HepG2 (cell line): ENCODE data around the gene HPS6. TPM values are rescaled to one million over a fixed set of nuclear protein-coding genes. Genes with fewer than 3 reads are reported as not detected.

ENCODE experiments used
- EHMT2 ChIP-seq: fragments of 200-600 bp; sonication (generic); IDR thresholded peaks from 2 replicates; pipeline ENCODE4 v1.7.0; 2017; ENCODE audit warnings: antibody characterized with exemption, low read depth, low read length, borderline replicate concordance
- ELF1 ChIP-seq: sonication (generic); formaldehyde crosslinking; IDR thresholded peaks from 2 replicates; pipeline ENCODE4 v1.4.0; 2020; ENCODE audit warnings: missing genetic modification reagents
- ERF ChIP-seq: IDR thresholded peaks from 2 replicates; pipeline ENCODE4 v1.6.1; 2018; ENCODE audit warnings: missing biosample characterization, missing genetic modification reagents
- GABPB1 ChIP-seq: IDR thresholded peaks from 2 replicates; pipeline ENCODE4 v1.6.1; 2016; ENCODE audit warnings: mild to moderate bottlenecking, missing genetic modification reagents, moderate library complexity, missing compliant biosample characterization
- HNRNPH1 ChIP-seq: fragments of 200-400 bp; formaldehyde crosslinking; optimal IDR thresholded peaks from 2 replicates; pipeline ENCODE3; 2017; ENCODE audit warnings: mild to moderate bottlenecking, low read depth, low read length
- HNRNPL ChIP-seq: fragments of 200-400 bp; formaldehyde crosslinking; IDR thresholded peaks from 2 replicates; pipeline ENCODE4 v1.6.1; 2017; ENCODE audit warnings: mild to moderate bottlenecking, low read depth, low read length
- IKZF1 ChIP-seq: fragments of 450-650 bp; IDR thresholded peaks from 2 replicates; pipeline ENCODE4 v1.7.1; 2016
- MYC ChIP-seq: sonication (generic); formaldehyde crosslinking; IDR thresholded peaks from 2 replicates; pipeline ENCODE4 v1.9.0; 2021; ENCODE audit warnings: missing genetic modification reagents, borderline replicate concordance
- NONO ChIP-seq, 2 experiments: fragments of 450-650 bp in 1 of 2; sonication (generic) in 1 of 2; formaldehyde crosslinking in 1 of 2; IDR thresholded peaks in 1 of 2; conservative IDR thresholded peaks in 1 of 2; 2 replicates each; pipeline versions ENCODE4 v1.6.1 to v1.8.0; 2017 to 2022; ENCODE audit warnings: mild to moderate bottlenecking in 1 of 2, missing genetic modification reagents in 1 of 2, moderate library complexity in 1 of 2
- RBFOX2 ChIP-seq: fragments of 200-400 bp; formaldehyde crosslinking; IDR thresholded peaks from 2 replicates; pipeline ENCODE4 v1.6.1; 2017; ENCODE audit warnings: low read depth, mild to moderate bottlenecking, low read length
- SOX13 ChIP-seq, 3 experiments: fragments of 450-650 bp in 1 of 3; sonication (generic) in 1 of 3; formaldehyde crosslinking in 1 of 3; IDR thresholded peaks in 2 of 3; conservative IDR thresholded peaks in 1 of 3; 2 replicates each; pipeline versions ENCODE4 v1.5.0 to v1.6.1; 2016 to 2020; ENCODE audit warnings: antibody characterized with exemption in 1 of 3, mild to moderate bottlenecking in 1 of 3, missing compliant biosample characterization in 1 of 3, missing genetic modification reagents in 1 of 3, moderate library complexity in 1 of 3
- SP1 ChIP-seq, 2 experiments: fragments of 450-650 bp in 1 of 2; sonication (generic) in 1 of 2; formaldehyde crosslinking in 1 of 2; IDR thresholded peaks; 2 replicates each; pipeline versions ENCODE4 v1.4.0 to v1.6.1; 2016 to 2020; ENCODE audit warnings: missing genetic modification reagents in 1 of 2
- THAP11 ChIP-seq: IDR thresholded peaks from 2 replicates; pipeline ENCODE4 v1.6.1; 2016; ENCODE audit warnings: missing biosample characterization, missing genetic modification reagents
- ZFY ChIP-seq: sonication (generic); formaldehyde crosslinking; IDR thresholded peaks from 2 replicates; pipeline ENCODE4 v1.4.0; 2020; ENCODE audit warnings: missing genetic modification reagents
- ZMYM3 ChIP-seq: sonication (generic); formaldehyde crosslinking; IDR thresholded peaks from 2 replicates; pipeline ENCODE4 v1.5.1; 2020; ENCODE audit warnings: mild to moderate bottlenecking, missing genetic modification reagents
- ZNF124 ChIP-seq: sonication (generic); formaldehyde crosslinking; IDR thresholded peaks from 2 replicates; pipeline ENCODE4 v1.4.0; 2020; ENCODE audit warnings: missing genetic modification reagents
- ZNF557 ChIP-seq: sonication (generic); formaldehyde crosslinking; IDR thresholded peaks from 2 replicates; pipeline ENCODE4 v1.4.0; 2020; ENCODE audit warnings: missing genetic modification reagents
- ZNF660 ChIP-seq: sonication (generic); formaldehyde crosslinking; IDR thresholded peaks from 2 replicates; pipeline ENCODE4 v1.5.1; 2020; ENCODE audit warnings: mild to moderate bottlenecking, low read depth, missing genetic modification reagents, borderline replicate concordance
- ZNF749 ChIP-seq: sonication (generic); formaldehyde crosslinking; IDR thresholded peaks from 2 replicates; pipeline ENCODE4 v1.8.0; 2022; ENCODE audit warnings: mild to moderate bottlenecking, missing genetic modification reagents, moderate library complexity, borderline replicate concordance
- ZSCAN20 ChIP-seq: sonication (generic); formaldehyde crosslinking; IDR thresholded peaks from 2 replicates; pipeline ENCODE4 v1.4.0; 2020; ENCODE audit warnings: missing genetic modification reagents, mild to moderate bottlenecking, borderline replicate concordance
- polyA plus RNA-seq, 8 experiments: library from polyadenylated mRNA; depleted of rRNA in 3 of 8; stranded (reverse) in 7 of 8; unstranded in 1 of 8; fragments of >200 nt; fragmentation: Illumina TruSeq in 4 of 8; extraction: Trizol in 4 of 8; gene quantifications; 2 replicates each; pipeline versions ENCODE4 v1.2.1 to v1.2.3, GENCODE V29; 2011 to 2016; ENCODE audit warnings: low read depth in 4 of 8, missing spikeins in 1 of 8, mixed read lengths in 1 of 8; ENCODE audit not compliant: insufficient read depth in 1 of 8
- total RNA-seq, 5 experiments: library from RNA; depleted of rRNA; stranded (reverse); fragments of >200 nt; fragmentation: Illumina TruSeq; extraction: Trizol; gene quantifications; 2 replicates each; pipeline ENCODE4 v1.2.3, GENCODE V29; 2016; ENCODE audit warnings: low read depth in 1 of 5
- TF ChIP-seq, protein P1 (sequence below): sonication (generic); formaldehyde crosslinking; conservative IDR thresholded peaks from 2 replicates; pipeline ENCODE4 v1.8.1; 2023; ENCODE audit warnings: missing genetic modification reagents
- TF ChIP-seq, protein P2 (sequence below): sonication (generic); formaldehyde crosslinking; IDR thresholded peaks from 2 replicates; pipeline ENCODE4 v1.4.0; 2020; ENCODE audit warnings: missing genetic modification reagents, borderline replicate concordance
- TF ChIP-seq, protein P3 (sequence below): IDR thresholded peaks from 2 replicates; pipeline ENCODE4 v1.6.1; 2016; ENCODE audit warnings: low read depth, borderline replicate concordance
- TF ChIP-seq, protein P4 (sequence below): IDR thresholded peaks from 2 replicates; pipeline ENCODE4 v1.6.1; 2016; ENCODE audit warnings: missing genetic modification reagents, missing compliant biosample characterization

The HPS6 gene
- total and polyA plus RNA-seq, 2 of the 13 experiments (the other 11 are each of a cell fraction or from before 2014, with no cell fraction given): 2.9 to 14.9 TPM

DNA sequence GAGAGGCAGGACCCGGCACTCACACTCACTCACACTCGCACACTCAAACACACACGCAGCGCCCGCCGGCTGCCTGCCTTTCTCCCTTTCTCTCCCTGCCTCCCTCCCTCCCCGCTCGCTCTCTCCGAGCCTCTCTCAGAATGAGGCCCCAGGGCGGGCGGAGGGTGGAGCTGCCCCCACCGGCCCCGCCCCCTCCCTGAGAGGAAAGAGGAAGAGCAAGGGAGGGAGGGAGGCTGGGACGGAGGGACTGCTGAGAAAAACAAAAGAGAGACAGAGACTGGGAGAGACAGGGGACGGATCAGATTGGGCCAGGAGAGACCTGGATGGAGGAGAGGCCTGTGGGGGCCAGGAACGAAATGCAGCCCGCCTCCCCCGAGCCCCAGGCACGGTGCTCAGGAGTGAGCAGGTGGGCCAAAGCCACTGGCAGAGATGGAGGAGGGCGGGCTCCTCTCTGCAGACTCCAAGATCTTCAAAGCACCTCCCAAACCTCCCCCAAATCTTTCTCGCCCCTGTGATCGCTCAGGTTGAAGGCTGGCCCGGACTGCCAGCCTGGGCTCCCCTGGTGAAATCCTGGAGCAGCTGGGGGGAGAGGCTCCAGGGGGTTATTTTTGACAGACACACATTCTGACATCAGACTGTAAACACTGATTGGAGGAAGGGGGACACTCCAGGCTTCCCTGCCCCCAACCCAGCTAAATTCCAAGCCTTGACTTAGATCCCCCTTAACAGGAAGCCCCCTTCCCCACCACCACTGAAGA, 49.9 kb downstream of the HPS6 start (continued):
- TF ChIP-seq ZMYM3 (CRISPR knock-in tag): peak; percentile 34; the same call in 1 of the 2 replicates
- peak; percentile 66 for TF ChIP-seq ELF1 (CRISPR knock-in tag)
- TF ChIP-seq HNRNPH1: peak; percentile 78
- no peak for TF ChIP-seq NONO (IDR thresholded peaks at IDR 0.05)
- TF ChIP-seq NONO (CRISPR knock-in tag; conservative IDR thresholded peaks at IDR 0.05): 0 out of 2 replicates have a peak, but pooled peaks have one; percentile 41
- TF ChIP-seq, protein P1, sequence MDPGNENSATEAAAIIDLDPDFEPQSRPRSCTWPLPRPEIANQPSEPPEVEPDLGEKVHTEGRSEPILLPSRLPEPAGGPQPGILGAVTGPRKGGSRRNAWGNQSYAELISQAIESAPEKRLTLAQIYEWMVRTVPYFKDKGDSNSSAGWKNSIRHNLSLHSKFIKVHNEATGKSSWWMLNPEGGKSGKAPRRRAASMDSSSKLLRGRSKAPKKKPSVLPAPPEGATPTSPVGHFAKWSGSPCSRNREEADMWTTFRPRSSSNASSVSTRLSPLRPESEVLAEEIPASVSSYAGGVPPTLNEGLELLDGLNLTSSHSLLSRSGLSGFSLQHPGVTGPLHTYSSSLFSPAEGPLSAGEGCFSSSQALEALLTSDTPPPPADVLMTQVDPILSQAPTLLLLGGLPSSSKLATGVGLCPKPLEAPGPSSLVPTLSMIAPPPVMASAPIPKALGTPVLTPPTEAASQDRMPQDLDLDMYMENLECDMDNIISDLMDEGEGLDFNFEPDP: no peak
- no peak for TF ChIP-seq SOX13 (IDR thresholded peaks at IDR 0.05)
- TF ChIP-seq SOX13 (CRISPR knock-in tag; conservative IDR thresholded peaks at IDR 0.05 in 1 of 2, IDR thresholded peaks at IDR 0.05 in 1 of 2): peak in 1 of 2 experiments; percentile 42; a peak in 2 of 4 replicates
- TF ChIP-seq SP1 (IDR thresholded peaks at IDR 0.05): no peak
- TF ChIP-seq SP1 (CRISPR knock-in tag; IDR thresholded peaks at IDR 0.05): peak; percentile 71; the same call in 1 of the 2 replicates
- no peak; the same call in 1 of the 2 replicates for TF ChIP-seq ZFY (CRISPR knock-in tag)
- TF ChIP-seq HNRNPL: no peak
- TF ChIP-seq, protein P2, sequence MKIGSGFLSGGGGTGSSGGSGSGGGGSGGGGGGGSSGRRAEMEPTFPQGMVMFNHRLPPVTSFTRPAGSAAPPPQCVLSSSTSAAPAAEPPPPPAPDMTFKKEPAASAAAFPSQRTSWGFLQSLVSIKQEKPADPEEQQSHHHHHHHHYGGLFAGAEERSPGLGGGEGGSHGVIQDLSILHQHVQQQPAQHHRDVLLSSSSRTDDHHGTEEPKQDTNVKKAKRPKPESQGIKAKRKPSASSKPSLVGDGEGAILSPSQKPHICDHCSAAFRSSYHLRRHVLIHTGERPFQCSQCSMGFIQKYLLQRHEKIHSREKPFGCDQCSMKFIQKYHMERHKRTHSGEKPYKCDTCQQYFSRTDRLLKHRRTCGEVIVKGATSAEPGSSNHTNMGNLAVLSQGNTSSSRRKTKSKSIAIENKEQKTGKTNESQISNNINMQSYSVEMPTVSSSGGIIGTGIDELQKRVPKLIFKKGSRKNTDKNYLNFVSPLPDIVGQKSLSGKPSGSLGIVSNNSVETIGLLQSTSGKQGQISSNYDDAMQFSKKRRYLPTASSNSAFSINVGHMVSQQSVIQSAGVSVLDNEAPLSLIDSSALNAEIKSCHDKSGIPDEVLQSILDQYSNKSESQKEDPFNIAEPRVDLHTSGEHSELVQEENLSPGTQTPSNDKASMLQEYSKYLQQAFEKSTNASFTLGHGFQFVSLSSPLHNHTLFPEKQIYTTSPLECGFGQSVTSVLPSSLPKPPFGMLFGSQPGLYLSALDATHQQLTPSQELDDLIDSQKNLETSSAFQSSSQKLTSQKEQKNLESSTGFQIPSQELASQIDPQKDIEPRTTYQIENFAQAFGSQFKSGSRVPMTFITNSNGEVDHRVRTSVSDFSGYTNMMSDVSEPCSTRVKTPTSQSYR: 0 out of 2 replicates have a peak, but pooled peaks have one; percentile 55
- peak; percentile 44; the same call in 1 of the 2 replicates for TF ChIP-seq GABPB1
- TF ChIP-seq ZNF557 (CRISPR knock-in tag): no peak
- TF ChIP-seq ZSCAN20 (CRISPR knock-in tag): no peak
- TF ChIP-seq ERF: peak; percentile 38
- 0 out of 2 replicates have a peak, but pooled peaks have one; percentile 22 for TF ChIP-seq ZNF124 (CRISPR knock-in tag)
- TF ChIP-seq, protein P3, sequence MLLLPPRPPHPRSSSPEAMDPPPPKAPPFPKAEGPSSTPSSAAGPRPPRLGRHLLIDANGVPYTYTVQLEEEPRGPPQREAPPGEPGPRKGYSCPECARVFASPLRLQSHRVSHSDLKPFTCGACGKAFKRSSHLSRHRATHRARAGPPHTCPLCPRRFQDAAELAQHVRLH (CRISPR knock-in tag): 0 out of 2 replicates have a peak, but pooled peaks have one; percentile 20
- TF ChIP-seq, protein P4, sequence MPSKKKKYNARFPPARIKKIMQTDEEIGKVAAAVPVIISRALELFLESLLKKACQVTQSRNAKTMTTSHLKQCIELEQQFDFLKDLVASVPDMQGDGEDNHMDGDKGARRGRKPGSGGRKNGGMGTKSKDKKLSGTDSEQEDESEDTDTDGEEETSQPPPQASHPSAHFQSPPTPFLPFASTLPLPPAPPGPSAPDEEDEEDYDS: peak; percentile 78
- no peak for TF ChIP-seq IKZF1
- TF ChIP-seq ZNF749 (CRISPR knock-in tag): no peak
- no peak for TF ChIP-seq EHMT2
- peak; percentile 62; the same call in 1 of the 2 replicates for TF ChIP-seq THAP11
- TF ChIP-seq MYC (CRISPR knock-in tag): peak; percentile 25; the same call in 1 of the 2 replicates
- peak; percentile 66 for TF ChIP-seq RBFOX2
- TF ChIP-seq ZNF660 (CRISPR knock-in tag): no peak
